ENCODE measurements around the gene CDK10. TPM values are rescaled to one million over a fixed set of nuclear protein-coding genes. Genes with fewer than 3 reads are reported as not detected.

CDK10 gene
- total and polyA plus RNA-seq, 10 of the 15 experiments (the other 5 are each of a cell fraction or from before 2014, with no cell fraction given): 1.5 to 58.7 (median 36.0) TPM

DNA sequence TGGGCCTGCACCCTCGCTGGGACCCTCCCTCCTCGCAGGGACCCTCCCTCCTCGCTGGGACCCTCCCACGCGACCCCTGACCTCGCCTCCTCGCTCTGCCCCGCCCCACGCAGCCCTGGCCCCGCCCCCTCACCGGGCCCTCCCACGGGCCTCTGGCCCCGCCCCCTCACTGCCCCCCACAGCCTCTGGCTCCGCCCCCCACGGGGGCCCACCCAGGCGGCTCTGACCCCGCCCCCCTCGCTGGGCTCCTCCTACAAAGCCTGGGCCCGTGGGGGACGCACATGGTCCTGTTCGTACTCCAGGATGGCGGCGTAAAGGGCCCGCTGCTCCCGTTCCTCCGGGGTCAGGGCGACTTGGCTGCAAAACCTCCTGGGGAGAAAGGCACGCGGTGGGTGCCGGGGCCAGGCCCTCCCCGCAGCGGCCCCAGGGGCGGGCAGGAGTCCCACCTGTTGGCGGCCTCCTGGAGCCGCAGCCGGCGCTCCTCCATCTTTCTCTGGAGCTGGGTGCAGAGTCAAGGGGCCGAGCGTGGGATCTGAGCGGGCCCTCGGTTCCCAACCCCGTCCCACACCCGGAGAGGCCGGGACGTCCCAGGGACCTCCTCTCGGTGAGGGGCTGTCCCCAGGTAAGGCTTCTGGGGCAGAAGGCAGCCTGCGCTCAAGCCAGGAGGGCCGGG, 25.2 kb downstream of the CDK10 start (continued):
- no peak for TF ChIP-seq SUPT20H (IDR thresholded peaks at IDR 0.05; ENCODE audit: borderline replicate concordance, control insufficient read depth, low read depth, low read length)
- TF ChIP-seq ZNF217 (IDR thresholded peaks at IDR 0.05): no peak

DNA sequence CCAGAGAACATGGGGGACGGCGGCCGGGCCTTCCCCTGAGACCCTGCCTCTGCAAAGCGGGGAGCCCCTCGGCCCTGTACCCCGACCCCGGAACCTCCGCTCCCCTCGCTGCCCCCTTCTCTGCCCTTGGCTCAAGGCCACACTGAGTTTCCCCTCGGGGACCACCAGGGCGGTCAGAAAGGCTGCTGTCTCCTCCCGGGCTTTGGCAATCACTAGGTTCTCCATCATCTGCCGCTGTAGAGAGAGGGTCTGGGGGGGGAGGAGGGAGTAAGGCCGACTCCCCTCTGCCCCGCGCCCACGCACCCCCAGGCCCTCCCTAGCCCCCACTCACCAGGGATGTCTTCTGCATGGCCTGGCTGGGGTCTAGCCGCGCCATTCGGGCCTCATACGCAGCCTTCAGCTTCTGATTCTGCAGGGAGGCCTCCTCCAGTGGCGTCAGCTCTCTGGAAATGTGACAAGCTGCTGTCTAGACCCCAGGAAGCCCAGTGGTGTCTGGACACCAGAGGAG, 25.8 kb downstream of the CDK10 start:
- Histone ChIP-seq H3K79me2 (ENCODE audit: control insufficient read depth, insufficient read depth, low read length) (peaks cover 7% of the 10 kb centered on the region), H4K20me1 (ENCODE audit: control insufficient read depth, insufficient read depth) (no peaks in the 10 kb centered on the region), H3K27ac (ENCODE audit: control insufficient read depth, insufficient read depth) (peak overlapping the region; percentile 48), H3K4me1 (ENCODE audit: control insufficient read depth, insufficient read depth, low read length) (no peaks in the 10 kb centered on the region), H3K9ac (ENCODE audit: control insufficient read depth, insufficient read depth, low read length) (peak overlapping the region; percentile 81), H3K27me3 (replicated peaks in 1 of 2; ENCODE audit: control insufficient read depth in 2 of 2, insufficient read depth in 2 of 2, low read length in 1 of 2) (no peaks in the 10 kb centered on the region), H3K4me3 (peak overlapping the region; percentile 78), H3K36me3 (ENCODE audit: control insufficient read depth in 2 of 2, insufficient read depth in 2 of 2, low read length in 1 of 2) (no peaks in the 10 kb centered on the region; a peak in 1 of 4 replicates), H2AFZ (ENCODE audit: control insufficient read depth, low read depth, low read length) (peak overlapping the region; percentile 81), H3K4me2 (ENCODE audit: control insufficient read depth, insufficient read depth) (peak overlapping the region; percentile 87), H3K9me3 (replicated peaks; ENCODE audit: control insufficient read depth, insufficient read depth, low read length) (no peaks in the 10 kb centered on the region)
- in situ Hi-C loops (cut with MboI) (no loop called here), intact Hi-C loops (cut with micrococcal nuclease; ENCODE audit: unreplicated experiment) (no loop called here)
- BruUV-seq (replicated peaks): no TSS peak
- ChIA-PET POLR2A (interaction anchor here (0.7 kb wide), 1 partner anchor 79 kb away, joined by 3 read pairs; no protein-coding TSS in a partner anchor), RAD21 (ENCODE audit: unreplicated experiment) (no interaction called here), SMC1A (ENCODE audit: uncharacterized antibody, unreplicated experiment) (interaction anchor here (0.6 to 1.0 kb wide), 2 partner anchors 12 to 151 kb away, joined by 3 read pairs; no protein-coding TSS in a partner anchor), CTCF (interaction anchor here (0.6 kb wide), 1 partner anchor 28 kb away, joined by 3 read pairs; no protein-coding TSS in a partner anchor)
- no peak for DNase-seq (ENCODE audit: low read depth, low spot score)
- peak; percentile 39 for ATAC-seq
- no peak for FAIRE-seq
- WGBS (ENCODE audit: insufficient coverage, insufficient replicate concordance, low lambda C conversion rate, missing lambda C conversion rate): 19% methylated on average over 18 of the region's 22 CpGs
- TF ChIP-seq, protein P1, sequence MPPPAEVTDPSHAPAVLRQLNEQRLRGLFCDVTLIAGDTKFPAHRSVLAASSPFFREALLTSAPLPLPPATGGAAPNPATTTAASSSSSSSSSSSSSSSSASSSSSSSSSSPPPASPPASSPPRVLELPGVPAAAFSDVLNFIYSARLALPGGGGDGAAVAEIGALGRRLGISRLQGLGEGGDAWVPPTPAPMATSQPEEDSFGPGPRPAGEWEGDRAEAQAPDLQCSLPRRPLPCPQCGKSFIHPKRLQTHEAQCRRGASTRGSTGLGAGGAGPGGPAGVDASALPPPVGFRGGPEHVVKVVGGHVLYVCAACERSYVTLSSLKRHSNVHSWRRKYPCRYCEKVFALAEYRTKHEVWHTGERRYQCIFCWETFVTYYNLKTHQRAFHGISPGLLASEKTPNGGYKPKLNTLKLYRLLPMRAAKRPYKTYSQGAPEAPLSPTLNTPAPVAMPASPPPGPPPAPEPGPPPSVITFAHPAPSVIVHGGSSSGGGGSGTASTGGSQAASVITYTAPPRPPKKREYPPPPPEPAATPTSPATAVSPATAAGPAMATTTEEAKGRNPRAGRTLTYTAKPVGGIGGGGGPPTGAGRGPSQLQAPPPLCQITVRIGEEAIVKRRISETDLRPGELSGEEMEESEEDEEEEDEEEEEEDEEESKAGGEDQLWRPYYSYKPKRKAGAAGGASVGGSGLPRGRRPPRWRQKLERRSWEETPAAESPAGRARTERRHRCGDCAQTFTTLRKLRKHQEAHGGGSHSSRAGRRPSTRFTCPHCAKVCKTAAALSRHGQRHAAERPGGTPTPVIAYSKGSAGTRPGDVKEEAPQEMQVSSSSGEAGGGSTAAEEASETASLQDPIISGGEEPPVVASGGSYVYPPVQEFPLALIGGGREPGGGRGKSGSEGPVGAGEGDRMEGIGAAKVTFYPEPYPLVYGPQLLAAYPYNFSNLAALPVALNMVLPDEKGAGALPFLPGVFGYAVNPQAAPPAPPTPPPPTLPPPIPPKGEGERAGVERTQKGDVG (CRISPR knock-in tag; IDR thresholded peaks at IDR 0.05): no peak
- no peak for TF ChIP-seq SUZ12 (IDR thresholded peaks at IDR 0.05; ENCODE audit: unreplicated experiment)
- no peak for TF ChIP-seq POLR2A (IDR thresholded peaks at IDR 0.05; ENCODE audit: low read depth, low read length)
- no peak for TF ChIP-seq MTA2 (IDR thresholded peaks at IDR 0.05; ENCODE audit: low read depth)
- no peak for TF ChIP-seq ZNF24 (IDR thresholded peaks at IDR 0.05)
- TF ChIP-seq SMAD1 (IDR thresholded peaks at IDR 0.05; ENCODE audit: low read depth, partially characterized antibody): no peak
- no peak for TF ChIP-seq BRCA1 (IDR thresholded peaks at IDR 0.05; ENCODE audit: low read depth, low read length)
- TF ChIP-seq, protein P2, sequence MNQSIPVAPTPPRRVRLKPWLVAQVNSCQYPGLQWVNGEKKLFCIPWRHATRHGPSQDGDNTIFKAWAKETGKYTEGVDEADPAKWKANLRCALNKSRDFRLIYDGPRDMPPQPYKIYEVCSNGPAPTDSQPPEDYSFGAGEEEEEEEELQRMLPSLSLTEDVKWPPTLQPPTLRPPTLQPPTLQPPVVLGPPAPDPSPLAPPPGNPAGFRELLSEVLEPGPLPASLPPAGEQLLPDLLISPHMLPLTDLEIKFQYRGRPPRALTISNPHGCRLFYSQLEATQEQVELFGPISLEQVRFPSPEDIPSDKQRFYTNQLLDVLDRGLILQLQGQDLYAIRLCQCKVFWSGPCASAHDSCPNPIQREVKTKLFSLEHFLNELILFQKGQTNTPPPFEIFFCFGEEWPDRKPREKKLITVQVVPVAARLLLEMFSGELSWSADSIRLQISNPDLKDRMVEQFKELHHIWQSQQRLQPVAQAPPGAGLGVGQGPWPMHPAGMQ (IDR thresholded peaks at IDR 0.05; ENCODE audit: borderline replicate concordance): no peak
- TF ChIP-seq TCF3 (IDR thresholded peaks at IDR 0.05; ENCODE audit: borderline replicate concordance, insufficient read depth, low read depth, low read length): no peak
- TF ChIP-seq, protein P3, sequence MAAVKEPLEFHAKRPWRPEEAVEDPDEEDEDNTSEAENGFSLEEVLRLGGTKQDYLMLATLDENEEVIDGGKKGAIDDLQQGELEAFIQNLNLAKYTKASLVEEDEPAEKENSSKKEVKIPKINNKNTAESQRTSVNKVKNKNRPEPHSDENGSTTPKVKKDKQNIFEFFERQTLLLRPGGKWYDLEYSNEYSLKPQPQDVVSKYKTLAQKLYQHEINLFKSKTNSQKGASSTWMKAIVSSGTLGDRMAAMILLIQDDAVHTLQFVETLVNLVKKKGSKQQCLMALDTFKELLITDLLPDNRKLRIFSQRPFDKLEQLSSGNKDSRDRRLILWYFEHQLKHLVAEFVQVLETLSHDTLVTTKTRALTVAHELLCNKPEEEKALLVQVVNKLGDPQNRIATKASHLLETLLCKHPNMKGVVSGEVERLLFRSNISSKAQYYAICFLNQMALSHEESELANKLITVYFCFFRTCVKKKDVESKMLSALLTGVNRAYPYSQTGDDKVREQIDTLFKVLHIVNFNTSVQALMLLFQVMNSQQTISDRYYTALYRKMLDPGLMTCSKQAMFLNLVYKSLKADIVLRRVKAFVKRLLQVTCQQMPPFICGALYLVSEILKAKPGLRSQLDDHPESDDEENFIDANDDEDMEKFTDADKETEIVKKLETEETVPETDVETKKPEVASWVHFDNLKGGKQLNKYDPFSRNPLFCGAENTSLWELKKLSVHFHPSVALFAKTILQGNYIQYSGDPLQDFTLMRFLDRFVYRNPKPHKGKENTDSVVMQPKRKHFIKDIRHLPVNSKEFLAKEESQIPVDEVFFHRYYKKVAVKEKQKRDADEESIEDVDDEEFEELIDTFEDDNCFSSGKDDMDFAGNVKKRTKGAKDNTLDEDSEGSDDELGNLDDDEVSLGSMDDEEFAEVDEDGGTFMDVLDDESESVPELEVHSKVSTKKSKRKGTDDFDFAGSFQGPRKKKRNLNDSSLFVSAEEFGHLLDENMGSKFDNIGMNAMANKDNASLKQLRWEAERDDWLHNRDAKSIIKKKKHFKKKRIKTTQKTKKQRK (IDR thresholded peaks at IDR 0.05; ENCODE audit: low read depth, low read length): no peak
